Panc1 (cell line): ENCODE results near the gene ALS2CL.

Experiments
- CTCF ChIP-seq: fragments of 450-650 bp; IDR thresholded peaks from 2 replicates; pipeline ENCODE4 v1.5.1; 2017; ENCODE audit warnings: mild to moderate bottlenecking
- POLR2AphosphoS5 ChIP-seq: IDR thresholded peaks from 2 replicates; pipeline ENCODE4 v1.6.1; 2012; ENCODE audit warnings: mild to moderate bottlenecking, low read depth, low read length, moderate library complexity
- REST ChIP-seq, 2 experiments: IDR thresholded peaks; 2 replicates each; pipeline ENCODE4 v1.6.1; 2011 to 2012; ENCODE audit warnings: low read depth in 2 of 2, control low read depth in 1 of 2, low read length in 1 of 2, mild to moderate bottlenecking in 1 of 2, moderate library complexity in 1 of 2; ENCODE audit not compliant: insufficient read depth in 1 of 2
- SIN3A ChIP-seq: IDR thresholded peaks from 2 replicates; pipeline ENCODE4 v1.6.1; 2012; ENCODE audit warnings: low read depth, mild to moderate bottlenecking, low read length, moderate library complexity, borderline replicate concordance; ENCODE audit not compliant: insufficient read depth

- no peak for TF ChIP-seq SIN3A
- no peak for TF ChIP-seq CTCF
- TF ChIP-seq REST (IDR thresholded peaks at IDR 0.05; ENCODE audit: insufficient read depth in 1 of 2, low read depth in 2 of 2, low read length in 1 of 2) = no peak
- TF ChIP-seq POLR2AphosphoS5 = no peak
Observed at GRCh38 chr3:46673151-46674030, 20.1 kb downstream of the ALS2CL start.
